Uterus (tissue), 2 donors: Measurements from ENCODE around the gene ADAMTSL4.

Source experiments
- POLR2A ChIP-seq, 2 donors: fragments of 450-650 bp; IDR thresholded peaks; one replicate each; pipeline ENCODE4 v1.6.1; 2016; ENCODE audit warnings: antibody characterized with exemption in 2 of 2, mild to moderate bottlenecking in 1 of 2, moderate library complexity in 1 of 2
- TF ChIP-seq, protein P1 (sequence below), 4 experiments: fragments of 200-600 bp in 2 of 4; fragments of 450-650 bp in 2 of 4; sonication (generic) in 2 of 4; IDR thresholded peaks; one replicate each; pipeline ENCODE4 v1.5.1; 2016 to 2019; ENCODE audit warnings: antibody characterized with exemption in 4 of 4, mild to moderate bottlenecking in 2 of 4, moderate library complexity in 1 of 4

- TF ChIP-seq, protein P1, sequence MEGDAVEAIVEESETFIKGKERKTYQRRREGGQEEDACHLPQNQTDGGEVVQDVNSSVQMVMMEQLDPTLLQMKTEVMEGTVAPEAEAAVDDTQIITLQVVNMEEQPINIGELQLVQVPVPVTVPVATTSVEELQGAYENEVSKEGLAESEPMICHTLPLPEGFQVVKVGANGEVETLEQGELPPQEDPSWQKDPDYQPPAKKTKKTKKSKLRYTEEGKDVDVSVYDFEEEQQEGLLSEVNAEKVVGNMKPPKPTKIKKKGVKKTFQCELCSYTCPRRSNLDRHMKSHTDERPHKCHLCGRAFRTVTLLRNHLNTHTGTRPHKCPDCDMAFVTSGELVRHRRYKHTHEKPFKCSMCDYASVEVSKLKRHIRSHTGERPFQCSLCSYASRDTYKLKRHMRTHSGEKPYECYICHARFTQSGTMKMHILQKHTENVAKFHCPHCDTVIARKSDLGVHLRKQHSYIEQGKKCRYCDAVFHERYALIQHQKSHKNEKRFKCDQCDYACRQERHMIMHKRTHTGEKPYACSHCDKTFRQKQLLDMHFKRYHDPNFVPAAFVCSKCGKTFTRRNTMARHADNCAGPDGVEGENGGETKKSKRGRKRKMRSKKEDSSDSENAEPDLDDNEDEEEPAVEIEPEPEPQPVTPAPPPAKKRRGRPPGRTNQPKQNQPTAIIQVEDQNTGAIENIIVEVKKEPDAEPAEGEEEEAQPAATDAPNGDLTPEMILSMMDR (IDR thresholded peaks at IDR 0.05) = no peak
- no peak for TF ChIP-seq POLR2A (IDR thresholded peaks at IDR 0.05)
These were observed 7.0 kb downstream of the ADAMTSL4 start for GRCh38 chr1:150555971-150556865.
